Sciatic nerve (tissue), 2 donors: ENCODE data around the gene RNF8. TPM values are rescaled to one million over a fixed set of nuclear protein-coding genes. Genes with fewer than 3 reads are reported as not detected.
"Not testable (repeated sequence)": the region's sequence is repeated elsewhere in the genome, so short reads cannot be mapped to it uniquely, and the experiment has no call there.

Experiments used
- ATAC-seq: fragments of 200-7000 bp; cut with Tn5 transposase; one replicate; pipeline ENCODE4 v1.9.1; 2020; ENCODE audit warnings: mild to moderate bottlenecking, moderate library complexity
- DNase-seq: peaks from one replicate; pipeline ENCODE4 v3.0.0-alpha.2; 2020; ENCODE audit warnings: low spot score
- intact Hi-C: fragments of 100-400 bp; cut with DNase I; formaldehyde crosslinking; loops from one replicate; pipeline ENCODE4 v1.14.2; 2022
- total RNA-seq: library from RNA; stranded (reverse); fragmentation: NEBNext Ultra II Directional; extraction: Animal tissue kit (Norgen Biotek cat#: 25700); gene quantifications from one replicate; pipeline ENCODE4 v1.2.1, GENCODE V29; 2021
- donor health status: DM: no; HTN: no; CAD: no.
- donor health status: DM: no; HTN: no; CAD: no.

The RNF8 gene
- total RNA-seq, 1 donor from 2014 or later = 15.7 TPM

GRCh38 chr6:37319856-37320480, 33.8 kb upstream of the RNF8 start:
- DNase-seq = no peak
- ATAC-seq = no peak
- intact Hi-C loops = no loop called here

DNA sequence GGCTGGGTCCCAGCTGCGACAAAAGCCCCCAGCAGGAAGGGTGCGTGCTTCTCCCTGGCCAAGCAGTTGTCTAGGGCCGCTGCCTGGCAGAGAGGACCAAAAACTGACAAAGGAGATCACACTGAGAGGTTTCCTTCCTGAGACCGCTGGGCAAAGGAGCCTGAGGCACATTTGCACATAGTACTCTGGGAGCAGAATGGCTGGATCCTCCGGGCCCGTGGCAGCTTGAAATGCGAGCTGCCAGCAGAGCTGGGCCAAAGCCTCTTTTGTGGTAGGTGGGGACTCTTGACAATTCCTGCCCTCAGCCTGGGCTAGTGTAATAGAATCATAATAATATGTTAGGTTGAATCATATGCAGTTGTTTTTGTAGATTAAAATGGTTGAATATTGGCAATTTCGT, 33.1 kb upstream of the RNF8 start:
- no peak for DNase-seq
- no peak for ATAC-seq

DNA sequence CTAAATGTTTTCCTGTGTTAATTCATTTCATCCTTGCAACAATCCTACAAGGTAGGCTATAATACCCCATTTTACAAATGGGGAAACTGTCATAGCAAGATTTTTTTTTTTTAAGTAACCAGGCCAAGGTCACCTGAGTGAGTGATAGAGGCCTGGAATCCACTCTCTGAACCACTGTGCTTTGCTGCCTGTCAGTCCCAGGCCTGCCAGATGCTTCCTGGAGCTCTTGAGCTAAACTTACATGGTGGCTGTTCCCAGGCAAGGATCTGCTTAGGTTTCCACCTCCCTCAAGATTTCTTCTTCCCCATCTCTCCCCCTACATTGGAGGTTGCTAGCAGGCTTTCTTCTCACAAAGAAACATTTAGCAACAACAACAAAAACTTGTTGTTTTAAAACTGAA, 32.7 kb upstream of the RNF8 start:
- ATAC-seq (no peak), DNase-seq (no peak)
- intact Hi-C loops = no loop called here

More for the DNA sequence above, 33.1 kb upstream of the RNF8 start:
- intact Hi-C loops = no loop called here

GRCh38 chr6:37321516-37322415, 32.0 kb upstream of the RNF8 start:
- intact Hi-C loops = no loop called here
- ATAC-seq (no peak), DNase-seq (no peak)

DNA sequence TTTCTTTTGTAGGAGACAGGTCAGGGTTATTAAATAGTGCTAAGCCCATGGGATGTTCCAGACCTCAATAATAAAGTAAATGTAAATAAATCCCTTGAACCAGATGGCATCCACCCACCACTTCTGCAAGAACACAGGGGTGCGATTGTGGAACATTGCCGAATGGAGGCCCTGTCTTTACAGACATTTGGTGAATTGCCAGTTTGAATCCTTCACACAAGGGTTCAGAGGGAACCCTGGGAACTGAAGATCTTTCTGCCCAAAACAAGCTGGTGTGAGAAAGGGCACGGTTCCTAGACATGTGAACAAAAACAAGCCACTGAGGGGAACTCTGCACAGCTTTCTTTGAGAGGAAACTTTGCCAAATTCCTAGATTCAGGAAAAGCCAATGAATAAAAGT, 30.2 kb upstream of the RNF8 start:
- intact Hi-C loops = no loop called here
- no peak for ATAC-seq
- no peak for DNase-seq

DNA sequence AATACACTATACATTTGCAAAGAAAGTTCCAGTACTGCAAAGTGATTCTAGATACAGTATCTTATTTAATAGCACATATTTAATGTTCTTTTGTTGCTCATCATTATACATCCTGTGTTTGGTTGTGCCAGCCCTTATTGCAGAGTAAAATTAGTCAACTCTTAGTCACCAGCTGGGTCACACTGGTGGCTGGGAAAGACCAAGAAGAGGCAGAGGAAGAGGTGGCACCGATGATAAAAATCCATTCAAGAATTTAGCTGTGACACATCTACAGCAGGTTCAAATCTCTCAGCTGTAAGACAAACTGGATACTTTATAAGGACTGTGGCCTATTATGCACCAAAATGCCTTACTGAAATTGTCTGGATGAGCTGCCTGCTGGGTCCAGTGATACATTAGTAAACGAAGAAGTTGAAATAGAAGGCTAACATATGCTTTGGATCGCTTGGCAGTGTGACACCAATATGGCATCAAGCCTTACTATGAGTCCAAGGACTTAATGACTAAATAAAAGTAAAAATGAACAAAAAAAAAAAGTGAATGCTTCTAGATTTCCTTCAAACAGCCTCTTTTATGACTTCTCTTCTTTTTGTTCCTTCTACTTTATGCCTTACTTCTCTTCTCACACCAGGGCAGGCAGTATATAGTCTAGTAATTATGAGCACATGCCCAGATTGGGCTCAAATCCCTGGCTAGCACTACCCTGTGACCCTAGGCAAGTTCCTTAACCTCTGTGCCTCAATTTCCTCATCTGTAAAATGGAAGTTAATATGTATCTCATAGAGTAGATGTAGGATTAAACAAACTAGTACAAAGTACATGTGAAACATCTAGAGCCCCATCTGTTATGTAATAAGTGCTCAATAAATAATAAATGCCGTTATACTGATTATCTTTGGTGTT, 29.4 kb upstream of the RNF8 start:
- no peak for ATAC-seq
- no peak for DNase-seq
- intact Hi-C loops = no loop called here

GRCh38 chr6:37330345-37330744, 23.4 kb upstream of the RNF8 start:
- DNase-seq, ATAC-seq, intact Hi-C loops: not testable (repeated sequence)

DNA sequence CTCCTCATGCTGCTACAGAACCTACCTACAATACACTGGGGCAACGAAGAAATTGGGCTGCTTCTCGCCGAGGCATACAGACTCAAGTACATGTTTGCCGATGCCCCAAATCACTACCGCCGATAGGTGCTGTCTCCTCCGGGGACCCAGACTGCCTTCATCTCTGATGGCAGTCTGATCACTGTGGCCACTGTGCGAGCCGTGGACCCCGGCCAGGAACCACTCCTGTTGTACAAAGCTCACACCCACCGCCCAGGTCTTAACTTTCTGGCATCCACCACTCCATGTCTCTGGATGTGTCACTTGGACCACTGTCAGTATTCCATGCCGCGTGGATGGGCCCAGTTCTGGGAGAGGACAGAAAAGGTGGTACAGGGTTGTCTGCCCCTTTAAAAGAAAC, 22.7 kb upstream of the RNF8 start:
- DNase-seq (no peak), ATAC-seq (no peak)
- intact Hi-C loops = no loop called here

DNA sequence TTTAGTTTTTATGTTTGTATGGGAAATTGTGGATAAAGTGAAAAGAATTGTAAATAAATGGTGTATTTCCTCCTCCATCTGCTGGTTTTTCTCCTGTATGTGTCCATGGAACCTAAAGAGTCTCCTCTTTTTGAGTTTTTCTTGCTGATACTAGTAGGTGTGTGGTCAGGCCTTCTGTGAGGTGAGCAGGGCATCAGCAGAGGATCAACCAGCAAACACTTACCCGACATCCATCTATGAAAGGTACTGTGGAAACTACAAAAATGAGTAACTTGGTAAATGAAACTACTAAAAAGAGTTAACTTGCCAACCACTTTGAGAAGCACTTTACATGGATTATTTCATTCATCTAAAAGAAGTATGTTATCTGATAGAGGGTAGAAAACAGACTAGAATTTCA, 20.9 kb upstream of the RNF8 start:
- intact Hi-C loops = no loop called here
- no peak for DNase-seq
- no peak for ATAC-seq

- DNase-seq (no peak), ATAC-seq (no peak)
- intact Hi-C loops = no loop called here
Measured at GRCh38 chr6:37334047-37334446, 19.7 kb upstream of the RNF8 start.

DNA sequence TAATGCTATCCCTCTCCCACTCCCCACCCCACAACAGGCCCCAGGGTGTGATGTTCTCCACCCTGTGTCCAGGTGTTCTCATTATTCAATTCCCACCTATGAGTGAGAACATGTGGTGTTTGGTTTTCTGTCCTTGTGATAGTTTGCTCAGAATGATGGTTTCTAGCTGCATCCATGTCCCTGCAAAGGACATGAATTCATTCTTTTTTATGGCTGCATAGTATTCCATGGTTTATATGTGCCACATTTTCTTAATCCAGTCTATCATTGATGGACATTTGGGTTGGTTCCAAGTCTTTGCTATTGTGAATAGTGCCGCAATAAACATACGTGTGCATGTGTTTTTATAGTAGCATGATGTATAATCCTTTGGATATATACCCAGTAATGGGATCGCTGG, 15.5 kb upstream of the RNF8 start:
- DNase-seq, ATAC-seq, intact Hi-C loops: not testable (repeated sequence)

GRCh38 chr6:37338745-37339255, 15.0 kb upstream of the RNF8 start:
- DNase-seq (no peak), ATAC-seq (no peak)
- intact Hi-C loops = no loop called here

DNA sequence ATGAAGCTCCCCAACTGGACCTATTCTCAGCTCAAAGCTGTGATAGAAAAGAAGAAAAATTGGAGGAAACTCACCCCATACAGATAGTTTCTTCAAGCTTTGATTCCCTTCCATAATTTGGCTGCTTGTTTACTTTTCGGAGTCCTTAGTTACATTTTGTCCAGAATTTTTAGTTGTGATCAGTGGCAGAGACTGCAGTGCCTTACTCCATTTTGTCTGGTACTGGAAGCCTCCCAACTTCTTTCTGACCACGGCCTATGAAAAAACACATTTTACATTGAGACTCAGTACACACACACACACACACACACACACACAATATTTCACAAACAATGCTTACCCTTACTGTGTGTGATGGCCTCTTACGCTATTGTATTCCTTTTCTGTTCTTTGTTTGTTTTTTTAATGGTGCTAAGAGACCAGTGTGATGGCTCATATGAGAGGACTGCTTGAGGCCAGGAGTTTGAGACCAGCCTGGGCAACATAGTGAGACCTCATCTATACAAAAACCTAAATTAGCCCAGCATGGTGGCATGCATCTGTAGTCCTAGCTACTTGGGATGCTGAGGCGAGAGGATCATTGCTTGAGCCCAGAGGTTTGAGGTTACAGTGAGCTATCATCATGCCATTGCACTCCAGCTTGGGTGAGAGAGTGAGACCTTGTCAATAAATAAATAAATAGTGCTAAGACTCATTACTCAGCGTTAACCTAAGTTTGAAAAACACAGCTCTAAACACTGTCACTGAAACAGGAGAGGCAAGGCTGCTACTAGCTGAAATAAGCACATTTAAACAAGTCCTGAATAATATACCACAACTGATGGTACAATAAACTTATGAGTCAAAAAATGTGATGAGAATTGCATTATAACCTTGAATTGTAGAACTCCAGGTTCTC, 13.8 kb upstream of the RNF8 start:
- intact Hi-C loops = no loop called here
- DNase-seq (no peak), ATAC-seq (no peak)

DNA sequence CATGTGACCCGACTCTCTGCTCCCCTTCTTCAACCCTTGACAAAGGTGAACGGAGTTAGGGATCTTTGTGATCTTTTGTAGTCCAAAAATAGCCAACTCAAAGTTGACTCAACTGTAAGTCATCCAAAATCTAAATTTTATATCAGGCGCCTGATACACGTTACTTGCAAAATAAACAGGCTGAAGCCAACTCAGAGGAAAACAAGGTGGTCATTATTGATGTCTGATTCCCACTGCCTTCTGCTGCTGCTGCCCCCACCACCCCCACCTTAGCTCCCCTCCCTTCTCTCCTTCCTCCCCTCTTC, 13.2 kb upstream of the RNF8 start:
- intact Hi-C loops = no loop called here
- DNase-seq (no peak), ATAC-seq (no peak)

- intact Hi-C loops = no loop called here
- no peak for DNase-seq
- no peak for ATAC-seq
Measured at GRCh38 chr6:37343248-37343647, 10.5 kb upstream of the RNF8 start.

- ATAC-seq (no peak), DNase-seq (no peak)
- intact Hi-C loops = no loop called here
Measured at GRCh38 chr6:37344308-37344707, 9.5 kb upstream of the RNF8 start.

DNA sequence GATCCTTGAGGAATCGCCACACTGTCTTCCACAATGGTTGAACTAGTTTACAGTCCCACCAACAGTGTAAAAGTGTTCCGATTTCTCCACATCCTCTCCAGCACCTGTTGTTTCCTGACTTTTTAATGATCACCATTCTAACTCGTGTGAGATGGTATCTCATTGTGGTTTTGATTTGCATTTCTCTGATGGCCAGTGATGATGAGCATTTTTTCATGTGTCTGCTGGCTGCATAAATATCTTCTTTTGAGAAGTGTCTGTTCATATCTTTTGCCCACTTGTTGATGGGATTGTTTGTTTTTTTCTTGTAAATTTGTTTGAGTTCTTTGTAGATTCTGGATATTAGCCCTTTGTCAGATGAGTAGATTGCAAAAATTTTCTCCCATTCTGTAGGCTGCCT, 8.0 kb upstream of the RNF8 start:
- DNase-seq, intact Hi-C loops, ATAC-seq: not testable (repeated sequence)

DNA sequence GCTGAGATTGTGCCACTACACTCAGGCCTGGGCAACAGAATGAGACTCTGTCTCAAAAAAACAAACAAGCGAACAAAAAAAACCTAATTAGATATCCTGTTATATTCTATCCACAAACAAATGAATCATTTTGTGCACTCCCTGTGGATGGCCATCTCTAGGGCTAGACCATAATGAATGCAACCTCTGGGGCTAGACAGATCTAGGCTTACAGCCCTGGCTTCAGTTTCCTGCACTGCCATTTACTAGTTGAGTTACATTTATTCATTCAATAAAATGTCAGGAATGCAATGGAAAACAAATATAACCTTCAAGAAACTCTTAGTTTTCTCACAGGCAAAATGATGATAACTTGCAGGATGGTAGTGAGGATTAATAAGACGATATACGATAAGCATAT, 6.6 kb upstream of the RNF8 start:
- DNase-seq (no peak), ATAC-seq (no peak)
- intact Hi-C loops = no loop called here

GRCh38 chr6:37347670-37348111, 6.1 kb upstream of the RNF8 start:
- intact Hi-C loops = no loop called here
- ATAC-seq (no peak), DNase-seq (no peak)
